Sigmoid colon (tissue), 4 donors: ENCODE measurements around the gene RAG1.

Experiments used
- CTCF ChIP-seq, 4 experiments: fragments of 450-650 bp in 3 of 4; fragments of 200-600 bp in 1 of 4; IDR thresholded peaks; one replicate each; pipeline ENCODE4 v1.5.1; 2016 to 2019; ENCODE audit warnings: antibody characterized with exemption in 4 of 4, mild to moderate bottlenecking in 3 of 4, moderate library complexity in 2 of 4
- EP300 ChIP-seq, 4 donors: sonication (generic); formaldehyde crosslinking; IDR thresholded peaks; one replicate each; pipeline ENCODE4 v1.6.1; 2017; ENCODE audit warnings: antibody characterized with exemption in 4 of 4
- POLR2A ChIP-seq, 2 donors: fragments of 450-650 bp; IDR thresholded peaks; one replicate each; pipeline ENCODE4 v1.6.1; 2016; ENCODE audit warnings: antibody characterized with exemption in 2 of 2, mild to moderate bottlenecking in 2 of 2, moderate library complexity in 2 of 2
- POLR2AphosphoS5 ChIP-seq, 4 donors: sonication (generic); formaldehyde crosslinking; IDR thresholded peaks; one replicate each; pipeline ENCODE4 v1.6.1; 2017; ENCODE audit warnings: antibody characterized with exemption in 4 of 4

GRCh38 chr11:36530840-36531239 is 37.0 kb upstream of the RAG1 start:
- TF ChIP-seq POLR2A (IDR thresholded peaks at IDR 0.05) (no peak), CTCF (IDR thresholded peaks at IDR 0.05) (no peak), POLR2AphosphoS5 (IDR thresholded peaks at IDR 0.05) (no peak), EP300 (IDR thresholded peaks at IDR 0.05) (no peak)
